Measurements from ENCODE around the gene GRXCR1.

GRXCR1 gene

DNA sequence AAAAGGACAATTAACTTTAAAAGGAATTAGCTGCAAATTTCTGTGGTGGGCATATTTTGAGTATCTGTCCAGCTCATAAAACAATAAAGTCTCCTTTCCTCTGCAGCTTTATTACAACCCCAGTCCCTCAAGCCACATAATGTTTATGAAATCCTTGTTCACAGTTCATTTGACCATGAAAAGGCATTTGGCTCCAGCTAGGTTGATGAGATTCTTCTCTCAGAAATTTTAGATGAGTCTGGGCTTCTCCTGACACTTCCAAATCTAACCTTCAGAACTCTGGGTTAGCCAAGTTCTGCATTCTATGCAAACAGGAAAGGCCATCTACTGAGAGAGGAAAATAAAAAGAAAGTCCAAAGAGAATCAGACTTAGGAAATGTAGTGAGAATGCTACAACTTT, 156.8 kb downstream of the GRXCR1 start:
- no peak for TF ChIP-seq POLR2A (IDR thresholded peaks at IDR 0.05; ENCODE audit: low read depth, low read length)
- TF ChIP-seq POLR2AphosphoS5 (IDR thresholded peaks at IDR 0.05; ENCODE audit: low read depth, low read length), result no peak
- DNase-seq (ENCODE audit: insufficient read length, low spot score), result no peak
- no peak for FAIRE-seq

DNA sequence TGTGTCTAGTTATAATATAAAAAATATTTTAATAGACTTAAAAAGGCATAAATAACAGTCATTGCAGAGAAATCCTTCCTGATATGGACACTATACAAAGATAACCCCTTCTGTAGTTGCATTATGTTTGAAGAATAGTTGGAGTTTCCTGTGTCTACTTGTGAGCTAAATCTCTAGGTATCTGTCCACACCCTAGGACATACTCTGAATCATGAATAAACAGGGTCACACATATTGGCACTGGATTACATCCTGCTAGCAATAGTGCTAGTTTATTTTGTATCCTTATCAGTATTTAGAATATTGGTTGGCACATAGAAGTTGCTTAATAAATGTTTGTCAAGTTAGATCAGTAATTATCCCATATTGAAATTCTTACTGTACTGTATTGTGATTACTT, 173.9 kb downstream of the GRXCR1 start:
- DNase-seq (ENCODE audit: insufficient read length, low spot score) (no peak), FAIRE-seq (no peak)
- TF ChIP-seq PAX5 (IDR thresholded peaks at IDR 0.05; ENCODE audit: insufficient read depth, low read length, severe bottlenecking), result no peak
- TF ChIP-seq POLR2AphosphoS5 (IDR thresholded peaks at IDR 0.05; ENCODE audit: low read depth, low read length), result no peak
- no peak for TF ChIP-seq POU2F2 (IDR thresholded peaks at IDR 0.05; ENCODE audit: low read depth, low read length)
- TF ChIP-seq SPI1 (IDR thresholded peaks at IDR 0.05; ENCODE audit: low read depth, low read length), result no peak
- TF ChIP-seq TAF1 (IDR thresholded peaks at IDR 0.05; ENCODE audit: low read depth, low read length), result no peak

DNA sequence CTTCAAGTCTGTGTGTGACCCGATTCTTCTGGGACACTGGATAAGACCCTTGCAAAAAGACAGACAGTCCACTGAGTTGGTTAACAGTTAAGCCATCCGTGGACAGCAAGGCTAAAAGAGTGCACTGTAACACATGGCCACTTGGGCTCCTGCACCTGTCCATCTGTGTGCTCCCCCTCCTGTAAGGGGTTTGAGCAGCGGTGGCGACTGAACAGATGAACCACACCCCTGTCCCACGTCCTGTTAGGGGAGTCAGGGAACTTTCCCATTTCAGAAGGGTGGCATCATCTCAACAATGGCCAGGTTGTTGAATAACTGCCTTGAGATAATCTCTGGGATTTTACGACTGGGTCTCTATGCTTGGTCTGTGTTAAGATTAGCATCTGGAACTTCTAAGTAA, 178.6 kb downstream of the GRXCR1 start:
- DNase-seq (ENCODE audit: insufficient read length, low spot score) (no peak), FAIRE-seq (no peak)
- TF ChIP-seq SPI1 (IDR thresholded peaks at IDR 0.05; ENCODE audit: low read depth, low read length), result no peak
- no peak for TF ChIP-seq POU2F2 (IDR thresholded peaks at IDR 0.05; ENCODE audit: low read depth, low read length)
- no peak for TF ChIP-seq TAF1 (IDR thresholded peaks at IDR 0.05; ENCODE audit: low read depth, low read length)
- TF ChIP-seq PAX5 (IDR thresholded peaks at IDR 0.05; ENCODE audit: insufficient read depth, low read length, severe bottlenecking), result no peak

Measured in GM12891 (cell line).